ENCODE measurements around the gene IL27RA. TPM values are rescaled to one million over a fixed set of nuclear protein-coding genes. Genes with fewer than 3 reads are reported as not detected.

IL27RA gene
- total RNA-seq, 1 experiment from 2014 or later = 18.3 TPM

- H3K4me2 ChIP-seq (ENCODE audit: low read length) = no peak overlapping the region
- intact Hi-C loops (cut with micrococcal nuclease) = no loop called here
- H3K27ac ChIP-seq (ENCODE audit: low read depth, low read length) = no peak overlapping the region
- H4K20me1 ChIP-seq (ENCODE audit: insufficient read depth) = no peaks in the 10 kb centered on the region
- peaks cover 6 to 7% of the 10 kb centered on the region in 2 experiments; a peak in 2 of 4 replicates for H3K9me3 ChIP-seq (ENCODE audit: control insufficient read depth in 1 of 2, insufficient read depth in 1 of 2, low read depth in 1 of 2, low read length in 2 of 2)
- H3K36me3 ChIP-seq (ENCODE audit: control insufficient read depth in 1 of 2, insufficient read depth in 2 of 2, low read length in 2 of 2) = 0 out of 4 replicates have a peak, but pooled peaks cover 0 to 10% of the 10 kb centered on the region in 2 experiments
- H3K4me1 ChIP-seq (ENCODE audit: control insufficient read depth in 1 of 2, insufficient read depth in 2 of 2, low read length in 2 of 2) = no peaks in the 10 kb centered on the region; a peak in 1 of 4 replicates
- TF ChIP-seq ZNF274 (IDR thresholded peaks at IDR 0.05; ENCODE audit: low read depth, low read length) (no peak), JUND (IDR thresholded peaks at IDR 0.05) (no peak), POLR2AphosphoS5 (IDR thresholded peaks at IDR 0.05; ENCODE audit: low read depth, low read length) (no peak), FOSL1 (IDR thresholded peaks at IDR 0.05; ENCODE audit: low read depth) (no peak), CBX3 (IDR thresholded peaks at IDR 0.05; ENCODE audit: low read depth) (0 out of 2 replicates have a peak, but pooled peaks have one; percentile 22)
- TF ChIP-seq, protein P1, sequence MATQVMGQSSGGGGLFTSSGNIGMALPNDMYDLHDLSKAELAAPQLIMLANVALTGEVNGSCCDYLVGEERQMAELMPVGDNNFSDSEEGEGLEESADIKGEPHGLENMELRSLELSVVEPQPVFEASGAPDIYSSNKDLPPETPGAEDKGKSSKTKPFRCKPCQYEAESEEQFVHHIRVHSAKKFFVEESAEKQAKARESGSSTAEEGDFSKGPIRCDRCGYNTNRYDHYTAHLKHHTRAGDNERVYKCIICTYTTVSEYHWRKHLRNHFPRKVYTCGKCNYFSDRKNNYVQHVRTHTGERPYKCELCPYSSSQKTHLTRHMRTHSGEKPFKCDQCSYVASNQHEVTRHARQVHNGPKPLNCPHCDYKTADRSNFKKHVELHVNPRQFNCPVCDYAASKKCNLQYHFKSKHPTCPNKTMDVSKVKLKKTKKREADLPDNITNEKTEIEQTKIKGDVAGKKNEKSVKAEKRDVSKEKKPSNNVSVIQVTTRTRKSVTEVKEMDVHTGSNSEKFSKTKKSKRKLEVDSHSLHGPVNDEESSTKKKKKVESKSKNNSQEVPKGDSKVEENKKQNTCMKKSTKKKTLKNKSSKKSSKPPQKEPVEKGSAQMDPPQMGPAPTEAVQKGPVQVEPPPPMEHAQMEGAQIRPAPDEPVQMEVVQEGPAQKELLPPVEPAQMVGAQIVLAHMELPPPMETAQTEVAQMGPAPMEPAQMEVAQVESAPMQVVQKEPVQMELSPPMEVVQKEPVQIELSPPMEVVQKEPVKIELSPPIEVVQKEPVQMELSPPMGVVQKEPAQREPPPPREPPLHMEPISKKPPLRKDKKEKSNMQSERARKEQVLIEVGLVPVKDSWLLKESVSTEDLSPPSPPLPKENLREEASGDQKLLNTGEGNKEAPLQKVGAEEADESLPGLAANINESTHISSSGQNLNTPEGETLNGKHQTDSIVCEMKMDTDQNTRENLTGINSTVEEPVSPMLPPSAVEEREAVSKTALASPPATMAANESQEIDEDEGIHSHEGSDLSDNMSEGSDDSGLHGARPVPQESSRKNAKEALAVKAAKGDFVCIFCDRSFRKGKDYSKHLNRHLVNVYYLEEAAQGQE (IDR thresholded peaks at IDR 0.05; ENCODE audit: low read depth) = no peak
- TF ChIP-seq, protein P2, sequence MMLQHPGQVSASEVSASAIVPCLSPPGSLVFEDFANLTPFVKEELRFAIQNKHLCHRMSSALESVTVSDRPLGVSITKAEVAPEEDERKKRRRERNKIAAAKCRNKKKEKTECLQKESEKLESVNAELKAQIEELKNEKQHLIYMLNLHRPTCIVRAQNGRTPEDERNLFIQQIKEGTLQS (IDR thresholded peaks at IDR 0.05) = no peak
- no peak for ATAC-seq
- ChIA-PET CTCF (no interaction called here), POLR2A (no interaction called here), RAD21 (ENCODE audit: low non-redundant PET in 1 of 2, low total read pairs in 2 of 2, uncharacterized antibody in 2 of 2, unreplicated experiment in 2 of 2) (no interaction called here)
- no peak overlapping the region for H3K4me3 ChIP-seq (replicated peaks in 1 of 2; ENCODE audit: low read depth in 1 of 2, low read length in 2 of 2)
- H3K9me2 ChIP-seq (ENCODE audit: insufficient read depth) = no peaks in the 10 kb centered on the region
- H3K9ac ChIP-seq (ENCODE audit: low read length) = no peak overlapping the region
- H3K79me2 ChIP-seq (ENCODE audit: insufficient read depth, low read length) = peaks cover 9% of the 10 kb centered on the region; the same call in 1 of the 2 replicates
- no peaks in the 10 kb centered on the region for H3K27me3 ChIP-seq (ENCODE audit: insufficient read depth, low read length)
- DNase-seq (ENCODE audit: low read depth, low spot score) = no peak
- BruUV-seq (replicated peaks) = no TSS peak
- no peak overlapping the region for H2AFZ ChIP-seq (ENCODE audit: low read depth, low read length, poor library complexity, severe bottlenecking)
Measured at GRCh38 chr19:13999085-13999484, 32.5 kb upstream of the IL27RA start.

All from HCT116 (cell line).